ENCODE data around the gene PPP6R1.

Gene PPP6R1, protein sequence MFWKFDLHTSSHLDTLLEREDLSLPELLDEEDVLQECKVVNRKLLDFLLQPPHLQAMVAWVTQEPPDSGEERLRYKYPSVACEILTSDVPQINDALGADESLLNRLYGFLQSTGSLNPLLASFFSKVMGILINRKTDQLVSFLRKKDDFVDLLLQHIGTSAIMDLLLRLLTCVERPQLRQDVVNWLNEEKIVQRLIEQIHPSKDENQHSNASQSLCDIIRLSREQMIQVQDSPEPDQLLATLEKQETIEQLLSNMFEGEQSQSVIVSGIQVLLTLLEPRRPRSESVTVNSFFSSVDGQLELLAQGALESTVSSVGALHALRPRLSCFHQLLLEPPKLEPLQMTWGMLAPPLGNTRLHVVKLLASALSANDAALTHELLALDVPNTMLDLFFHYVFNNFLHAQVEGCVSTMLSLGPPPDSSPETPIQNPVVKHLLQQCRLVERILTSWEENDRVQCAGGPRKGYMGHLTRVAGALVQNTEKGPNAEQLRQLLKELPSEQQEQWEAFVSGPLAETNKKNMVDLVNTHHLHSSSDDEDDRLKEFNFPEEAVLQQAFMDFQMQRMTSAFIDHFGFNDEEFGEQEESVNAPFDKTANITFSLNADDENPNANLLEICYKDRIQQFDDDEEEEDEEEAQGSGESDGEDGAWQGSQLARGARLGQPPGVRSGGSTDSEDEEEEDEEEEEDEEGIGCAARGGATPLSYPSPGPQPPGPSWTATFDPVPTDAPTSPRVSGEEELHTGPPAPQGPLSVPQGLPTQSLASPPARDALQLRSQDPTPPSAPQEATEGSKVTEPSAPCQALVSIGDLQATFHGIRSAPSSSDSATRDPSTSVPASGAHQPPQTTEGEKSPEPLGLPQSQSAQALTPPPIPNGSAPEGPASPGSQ

DNA sequence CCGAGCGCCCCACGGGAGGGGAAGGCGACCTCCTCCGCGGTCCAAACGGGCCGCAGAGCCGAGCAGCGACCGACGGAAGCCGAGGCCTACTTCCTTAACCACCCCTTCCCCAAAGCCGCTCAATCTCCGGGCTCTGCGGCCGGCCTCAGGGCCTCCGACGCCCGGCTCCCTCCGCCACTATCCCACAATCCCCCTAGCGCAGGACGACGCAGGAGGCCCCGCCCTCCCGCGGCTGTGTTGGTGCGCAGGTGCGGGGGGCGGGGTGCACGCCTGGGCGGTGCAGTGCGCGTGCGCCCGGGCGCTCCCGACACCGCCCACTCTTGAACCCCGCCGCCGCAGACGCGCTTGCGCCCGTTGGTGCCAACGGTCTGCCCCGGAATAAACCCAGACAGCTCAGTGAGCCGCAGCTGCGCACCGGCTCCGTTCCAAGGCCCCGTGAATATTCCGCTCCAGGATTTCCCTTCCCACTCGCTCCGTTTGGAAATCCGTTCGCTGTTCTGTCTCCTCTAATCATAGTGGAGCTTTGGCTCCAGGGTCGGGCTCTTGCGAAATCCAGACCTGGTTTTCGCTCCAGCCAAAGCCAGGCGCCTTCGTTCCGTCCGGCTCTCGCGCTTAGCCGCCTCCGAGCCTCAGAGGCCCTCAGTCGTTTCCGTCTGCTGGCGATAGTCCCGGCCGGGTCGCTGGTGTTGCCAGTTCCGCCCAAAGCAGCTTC lies at the start of gene PPP6R1:
Gene PPP6R1 (minus strand): TSS at position 190 of the 712 bp plus-strand sequence. CDS start 11,914 bp downstream, outside the sequence.
- TF ChIP-seq FOXP2 (optimal IDR thresholded peaks at IDR 0.05; ENCODE audit: control extremely low read depth, extremely low read length, insufficient read depth) (peak; percentile 66), POLR2AphosphoS5 (IDR thresholded peaks at IDR 0.05; ENCODE audit: borderline replicate concordance, low read depth, low read length) (peak; percentile 77), EZH2 (IDR thresholded peaks at IDR 0.05) (no peak)

DNA sequence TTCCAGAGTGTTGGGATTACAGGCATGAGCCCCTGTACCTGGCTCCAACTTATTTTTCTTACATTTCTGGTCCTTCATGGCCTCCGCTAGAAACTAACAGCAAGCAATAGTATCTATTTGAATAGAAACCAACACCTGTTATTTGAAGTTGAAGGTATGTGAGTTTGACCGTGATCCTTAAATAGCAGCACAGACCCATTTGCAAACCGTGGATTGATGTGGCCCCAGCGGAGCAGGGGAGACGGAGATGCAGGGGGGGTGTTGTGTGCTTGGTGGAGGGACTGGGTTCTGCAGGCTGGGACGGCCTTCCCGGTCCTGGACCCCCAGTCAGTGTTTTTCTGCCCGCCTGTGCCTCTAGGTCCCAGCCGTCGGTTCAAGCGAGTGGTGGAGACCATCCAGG lies 49.5 kb upstream of the PPP6R1 start:
- H3K27ac ChIP-seq, result no peak overlapping the region
- no peak overlapping the region for H3K4me3 ChIP-seq
- H3K36me3 ChIP-seq (ENCODE audit: insufficient read depth, low read length), result peaks cover 25% of the 10 kb centered on the region; the same call in 1 of the 2 replicates
- no peaks in the 10 kb centered on the region for H3K9me3 ChIP-seq (ENCODE audit: low read depth, low read length)
- TF ChIP-seq FOXP2 (optimal IDR thresholded peaks at IDR 0.05; ENCODE audit: control extremely low read depth, extremely low read length, insufficient read depth), result no peak
- TF ChIP-seq EZH2 (IDR thresholded peaks at IDR 0.05), result no peak
- no peak for TF ChIP-seq POLR2AphosphoS5 (IDR thresholded peaks at IDR 0.05; ENCODE audit: borderline replicate concordance, low read depth, low read length)
- H3K9ac ChIP-seq (ENCODE audit: insufficient read length), result no peak overlapping the region
- DNase-seq (ENCODE audit: low read depth, low spot score), result no peak

More for the DNA sequence above, at the start of gene PPP6R1:
- H3K9me3 ChIP-seq (ENCODE audit: low read depth, low read length), result no peaks in the 10 kb centered on the region
- peak within 1 kb of the TSS; percentile 97 for H3K27ac ChIP-seq
- H3K36me3 ChIP-seq (ENCODE audit: insufficient read depth, low read length), result no peaks in the 10 kb centered on the region
- peak within 1 kb of the TSS; percentile 82 for H3K4me3 ChIP-seq
- peak within 1 kb of the TSS; percentile 93 for H3K9ac ChIP-seq (ENCODE audit: insufficient read length)
- peak; percentile 99 for DNase-seq (ENCODE audit: low read depth, low spot score)

DNA sequence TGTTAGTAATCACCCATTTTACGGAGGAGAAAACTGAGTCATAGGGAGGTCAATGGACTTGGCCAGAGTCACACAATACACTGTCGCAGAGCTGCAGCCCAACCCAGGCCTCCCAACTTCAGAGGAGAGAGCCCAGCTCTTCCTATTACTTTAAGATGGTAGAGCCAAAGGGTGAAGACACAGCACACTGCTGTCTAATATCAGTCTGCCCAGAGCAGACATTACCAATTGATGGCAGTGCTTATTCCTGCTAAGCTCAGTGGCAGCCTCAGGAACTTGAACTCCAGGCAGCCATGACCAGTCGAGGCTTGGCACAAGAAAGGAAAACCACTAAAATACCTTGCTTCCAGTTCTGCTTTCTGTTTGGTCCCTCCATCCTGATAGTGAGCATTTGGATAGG lies 47.9 kb upstream of the PPP6R1 start:
- DNase-seq (ENCODE audit: low read depth, low spot score), result no peak
- Histone ChIP-seq H3K27ac (no peak overlapping the region), H3K4me3 (no peak overlapping the region), H3K9ac (ENCODE audit: insufficient read length) (no peak overlapping the region), H3K36me3 (ENCODE audit: insufficient read depth, low read length) (peaks cover 30% of the 10 kb centered on the region; the same call in 1 of the 2 replicates), H3K9me3 (ENCODE audit: low read depth, low read length) (no peaks in the 10 kb centered on the region)
- no peak for TF ChIP-seq FOXP2 (optimal IDR thresholded peaks at IDR 0.05; ENCODE audit: control extremely low read depth, extremely low read length, insufficient read depth)
- TF ChIP-seq POLR2AphosphoS5 (IDR thresholded peaks at IDR 0.05; ENCODE audit: borderline replicate concordance, low read depth, low read length), result no peak
- no peak for TF ChIP-seq EZH2 (IDR thresholded peaks at IDR 0.05)

DNA sequence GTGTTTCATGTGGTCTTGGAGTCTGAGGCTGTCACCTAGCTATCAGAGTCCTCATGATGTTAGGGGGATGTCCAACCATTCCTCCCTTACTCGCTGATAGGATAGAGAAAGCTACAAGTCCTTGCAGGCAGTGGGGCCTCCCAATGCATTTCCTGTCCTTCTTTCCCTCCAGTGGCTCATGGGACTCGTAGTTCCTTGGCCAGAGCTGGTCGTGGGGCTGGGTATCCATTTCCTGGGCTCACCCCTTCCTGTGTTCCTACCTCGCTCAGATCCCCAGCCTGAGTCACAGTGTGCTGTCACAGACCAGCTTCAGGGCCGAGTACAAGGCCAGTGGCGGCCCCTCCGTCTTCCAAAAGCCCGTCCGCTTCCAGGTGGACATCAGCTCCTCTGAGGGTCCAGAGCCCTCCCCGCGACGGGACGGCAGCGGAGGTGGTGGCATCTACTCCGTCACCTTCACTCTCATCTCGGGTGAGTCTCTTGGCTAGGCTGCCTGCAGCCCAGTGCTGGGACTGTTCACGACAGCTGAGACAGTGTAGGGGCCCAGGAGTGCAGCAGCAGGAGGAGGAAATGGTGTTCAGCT lies 47.3 kb upstream of the PPP6R1 start:
- H3K36me3 ChIP-seq (ENCODE audit: insufficient read depth, low read length), result peaks cover 30% of the 10 kb centered on the region; the same call in 1 of the 2 replicates
- H3K9ac ChIP-seq (ENCODE audit: insufficient read length), result no peak overlapping the region
- DNase-seq (ENCODE audit: low read depth, low spot score), result no peak
- H3K27ac ChIP-seq, result no peak overlapping the region
- H3K9me3 ChIP-seq (ENCODE audit: low read depth, low read length), result no peaks in the 10 kb centered on the region
- no peak overlapping the region for H3K4me3 ChIP-seq
- no peak for TF ChIP-seq FOXP2 (optimal IDR thresholded peaks at IDR 0.05; ENCODE audit: control extremely low read depth, extremely low read length, insufficient read depth)
- no peak for TF ChIP-seq POLR2AphosphoS5 (IDR thresholded peaks at IDR 0.05; ENCODE audit: borderline replicate concordance, low read depth, low read length)
- TF ChIP-seq EZH2 (IDR thresholded peaks at IDR 0.05), result no peak

DNA sequence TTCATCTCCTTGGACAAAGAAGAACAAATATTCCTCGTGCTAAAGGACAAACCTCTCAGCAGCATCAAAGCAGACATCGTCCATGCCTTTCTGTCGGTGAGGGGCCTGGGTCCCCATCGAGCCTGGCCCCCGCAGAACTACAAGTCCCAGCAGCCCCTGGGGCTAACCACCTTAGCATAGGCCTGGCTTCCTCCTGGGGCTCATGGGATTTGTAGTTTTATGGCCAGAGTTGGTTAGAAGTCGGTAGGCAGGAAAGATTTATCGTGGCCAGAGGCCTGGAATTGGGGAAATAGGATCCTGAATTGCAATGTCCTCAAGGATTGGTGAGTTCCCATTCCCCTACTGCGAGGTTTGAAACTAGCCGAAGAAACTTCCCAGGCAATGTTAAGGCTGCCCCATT lies 46.7 kb upstream of the PPP6R1 start:
- H3K4me3 ChIP-seq, result no peak overlapping the region
- no peak for TF ChIP-seq EZH2 (IDR thresholded peaks at IDR 0.05)
- TF ChIP-seq FOXP2 (optimal IDR thresholded peaks at IDR 0.05; ENCODE audit: control extremely low read depth, extremely low read length, insufficient read depth), result no peak
- no peak for TF ChIP-seq POLR2AphosphoS5 (IDR thresholded peaks at IDR 0.05; ENCODE audit: borderline replicate concordance, low read depth, low read length)
- H3K27ac ChIP-seq, result no peak overlapping the region
- peaks cover 30% of the 10 kb centered on the region; the same call in 1 of the 2 replicates for H3K36me3 ChIP-seq (ENCODE audit: insufficient read depth, low read length)
- no peak overlapping the region for H3K9ac ChIP-seq (ENCODE audit: insufficient read length)
- no peak for DNase-seq (ENCODE audit: low read depth, low spot score)
- no peaks in the 10 kb centered on the region for H3K9me3 ChIP-seq (ENCODE audit: low read depth, low read length)

DNA sequence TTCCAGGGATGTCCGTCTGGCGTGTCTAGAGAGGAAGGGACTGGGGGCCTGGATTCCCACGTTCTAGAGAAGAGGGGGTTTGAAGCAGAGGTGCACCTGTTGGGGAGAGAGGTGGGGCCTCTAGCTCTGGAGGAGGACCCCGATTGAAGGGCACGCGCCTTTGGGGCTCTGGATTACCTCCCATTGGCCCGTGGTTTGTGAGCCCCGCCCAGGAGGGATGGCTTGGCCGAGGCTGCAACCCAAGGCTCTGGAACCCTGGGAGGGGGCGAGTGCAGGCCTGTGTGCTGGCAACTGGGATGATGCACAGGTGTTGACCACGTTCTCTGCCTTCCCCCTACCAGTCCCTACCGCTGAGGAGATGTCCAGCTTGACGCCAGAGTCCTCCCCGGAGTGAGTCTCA lies 46.2 kb upstream of the PPP6R1 start:
- no peak overlapping the region for H3K9ac ChIP-seq (ENCODE audit: insufficient read length)
- no peak for TF ChIP-seq POLR2AphosphoS5 (IDR thresholded peaks at IDR 0.05; ENCODE audit: borderline replicate concordance, low read depth, low read length)
- no peaks in the 10 kb centered on the region for H3K9me3 ChIP-seq (ENCODE audit: low read depth, low read length)
- peaks cover 30% of the 10 kb centered on the region; the same call in 1 of the 2 replicates for H3K36me3 ChIP-seq (ENCODE audit: insufficient read depth, low read length)
- no peak overlapping the region for H3K27ac ChIP-seq
- H3K4me3 ChIP-seq, result no peak overlapping the region
- DNase-seq (ENCODE audit: low read depth, low spot score), result no peak

DNA sequence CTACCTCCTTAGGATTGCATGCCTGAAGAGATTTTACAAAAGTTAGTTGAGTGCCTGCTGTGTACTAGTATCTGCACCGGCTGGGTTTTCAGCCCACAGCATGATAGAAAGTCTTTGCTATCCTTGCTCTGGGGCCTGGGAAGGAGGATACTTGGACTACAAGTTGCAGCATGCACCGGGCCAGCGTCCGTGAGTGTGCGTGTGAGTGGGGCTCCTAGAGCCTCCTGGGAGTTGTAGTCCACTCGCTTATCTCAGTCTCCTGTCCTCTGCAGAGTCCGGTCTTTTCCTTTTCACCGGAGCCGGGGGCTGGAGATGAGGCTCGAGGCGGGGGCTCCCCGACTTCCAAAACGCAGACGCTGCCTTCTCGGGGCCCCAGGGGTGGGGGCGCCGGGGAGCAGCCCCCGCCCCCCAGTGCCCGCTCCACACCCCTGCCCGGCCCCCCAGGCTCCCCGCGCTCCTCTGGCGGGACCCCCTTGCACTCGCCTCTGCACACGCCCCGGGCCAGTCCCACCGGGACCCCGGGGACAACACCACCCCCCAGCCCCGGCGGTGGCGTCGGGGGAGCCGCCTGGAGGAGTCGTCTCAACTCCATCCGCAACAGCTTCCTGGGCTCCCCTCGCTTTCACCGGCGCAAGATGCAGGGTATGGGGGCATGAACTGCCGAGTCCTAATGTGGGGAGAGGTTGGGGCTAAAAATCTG lies 45.6 kb upstream of the PPP6R1 start:
- H3K36me3 ChIP-seq (ENCODE audit: insufficient read depth, low read length), result peaks cover 29% of the 10 kb centered on the region; the same call in 1 of the 2 replicates
- no peak overlapping the region for H3K9ac ChIP-seq (ENCODE audit: insufficient read length)
- no peaks in the 10 kb centered on the region for H3K9me3 ChIP-seq (ENCODE audit: low read depth, low read length)
- no peak for TF ChIP-seq POLR2AphosphoS5 (IDR thresholded peaks at IDR 0.05; ENCODE audit: borderline replicate concordance, low read depth, low read length)
- TF ChIP-seq EZH2 (IDR thresholded peaks at IDR 0.05), result no peak
- TF ChIP-seq FOXP2 (optimal IDR thresholded peaks at IDR 0.05; ENCODE audit: control extremely low read depth, extremely low read length, insufficient read depth), result no peak
- H3K27ac ChIP-seq, result no peak overlapping the region
- no peak overlapping the region for H3K4me3 ChIP-seq
- DNase-seq (ENCODE audit: low read depth, low spot score), result no peak
